Measurements from ENCODE around the gene CEP104.
A peak's percentile ranks its signal among the peaks of the same experiment; 100 is the strongest.

CEP104 gene

GRCh38 chr1:3775490-3776230 is 81.4 kb downstream of the CEP104 start:
- peak; percentile 73 for DNase-seq

- DNase-seq: no peak
Measured at GRCh38 chr1:3774946-3775489, 82.0 kb downstream of the CEP104 start.

- no peak for DNase-seq
Measured at GRCh38 chr1:3774276-3774945, 82.6 kb downstream of the CEP104 start.

GRCh38 chr1:3773572-3774275 is 83.3 kb downstream of the CEP104 start:
- no peak for DNase-seq

- DNase-seq: no peak
Measured at GRCh38 chr1:3772715-3773571, 84.1 kb downstream of the CEP104 start, which contains the start of gene SMIM1. Gene SMIM1, plus strand, starts transcription at chr1:3772749. Its CDS starts 2,625 bp downstream, at chr1:3775374.

- DNase-seq: peak; percentile 90
Measured at GRCh38 chr1:3772027-3772714, 84.8 kb downstream of the CEP104 start.

- no peak for DNase-seq
Measured at GRCh38 chr1:3771108-3772026, 85.6 kb downstream of the CEP104 start.

- no peak for DNase-seq
Measured at GRCh38 chr1:3770047-3770765, 86.8 kb downstream of the CEP104 start.

GRCh38 chr1:3768811-3769390 is 88.1 kb downstream of the CEP104 start:
- DNase-seq: no peak

- DNase-seq: no peak
Measured at GRCh38 chr1:3767328-3767925, 89.6 kb downstream of the CEP104 start.

GRCh38 chr1:3763351-3764125 is 93.5 kb downstream of the CEP104 start:
- no peak for DNase-seq

GRCh38 chr1:3762873-3763228 is 94.2 kb downstream of the CEP104 start:
- no peak for DNase-seq

GRCh38 chr1:3762151-3762872 is 94.7 kb downstream of the CEP104 start:
- DNase-seq: no peak
